B cell (primary cell): ENCODE results near the gene TSPYL1. TPM values are rescaled to one million over a fixed set of nuclear protein-coding genes. Genes with fewer than 3 reads are reported as not detected.

Source experiments
- ATAC-seq: fragments of 200-7000 bp; cut with Tn5 transposase; one replicate; pipeline ENCODE4 v1.10.0; 2021; ENCODE audit warnings: low read depth, mild to moderate bottlenecking, moderate number of reproducible peaks, moderate library complexity
- CTCF ChIA-PET: fragments of 350-600 bp; sonication (Branson Sonifier 250); formaldehyde crosslinking; loops from one replicate; lab custom pipeline; 2021; ENCODE audit warnings: antibody characterized with exemption, inconsistent platforms; lab: Charles Lee
- POLR2A ChIA-PET: fragments of 350-600 bp; sonication (Branson Sonifier 250); formaldehyde crosslinking; loops from one replicate; lab custom pipeline; 2021; ENCODE audit warnings: antibody characterized with exemption; lab: Charles Lee
- DNase-seq: peaks from one replicate; pipeline ENCODE4 v3.0.0; 2013
- H2AFZ ChIP-seq: 2 replicates; pipeline ENCODE4 v1.6.1; 2012; ENCODE audit warnings: mild to moderate bottlenecking, low read depth, low read length; ENCODE audit not compliant: insufficient read depth, poor library complexity, severe bottlenecking
- H3K27ac ChIP-seq, 2 donors: 1 replicate in 1 of 2; 2 replicates in 1 of 2; pipeline ENCODE4 v1.5.1; 2012 to 2013; ENCODE audit warnings: low read length in 2 of 2, mild to moderate bottlenecking in 2 of 2, moderate library complexity in 1 of 2
- H3K27me3 ChIP-seq, 4 experiments: fragments of 200-600 bp in 1 of 4; sonication (generic) in 1 of 4; replicated peaks in 1 of 4; 1 replicate in 2 of 4; 2 replicates in 2 of 4; pipeline versions ENCODE4 v1.6.1 to v1.7.0; 2013 to 2016; ENCODE audit warnings: low read length in 3 of 4, mild to moderate bottlenecking in 2 of 4, mixed read lengths in 1 of 4, moderate library complexity in 1 of 4; ENCODE audit not compliant: insufficient read depth in 4 of 4, control insufficient read depth in 3 of 4; ENCODE audit errors: control extremely low read depth in 1 of 4
- H3K36me3 ChIP-seq, 2 experiments: replicated peaks in 1 of 2; 1 replicate in 1 of 2; 2 replicates in 1 of 2; pipeline versions ENCODE4 v1.6.1 to v1.7.1; 2013; ENCODE audit warnings: low read length in 1 of 2; ENCODE audit not compliant: insufficient read depth in 2 of 2, control insufficient read depth in 1 of 2; ENCODE audit errors: control extremely low read depth in 1 of 2, extremely low read depth in 1 of 2
- H3K4me1 ChIP-seq, 2 donors: fragments of 200-600 bp in 1 of 2; sonication (generic) in 1 of 2; 1 replicate in 1 of 2; 2 replicates in 1 of 2; pipeline versions ENCODE4 v1.5.1 to v1.6.1; 2013 to 2017; ENCODE audit warnings: low read length in 2 of 2; ENCODE audit not compliant: control insufficient read depth in 2 of 2, insufficient read depth in 2 of 2
- H3K4me2 ChIP-seq: replicated peaks from 2 replicates; pipeline ENCODE3; 2012; ENCODE audit warnings: mild to moderate bottlenecking, low read depth, low read length; ENCODE audit not compliant: poor library complexity, severe bottlenecking
- H3K4me3 ChIP-seq, 5 experiments: fragments of 200-600 bp in 1 of 5; sonication (generic) in 1 of 5; 1 replicate in 3 of 5; 2 replicates in 2 of 5; pipeline versions ENCODE4 v1.5.1 to v1.7.0; 2011 to 2016; ENCODE audit warnings: low read length in 4 of 5, mild to moderate bottlenecking in 4 of 5, low read depth in 2 of 5, control low read depth in 1 of 5, moderate library complexity in 1 of 5; ENCODE audit not compliant: insufficient read depth in 1 of 5; ENCODE audit errors: control extremely low read depth in 1 of 5, extremely low read depth in 1 of 5
- H3K79me2 ChIP-seq: fragments of 200-600 bp; sonication (generic); one replicate; pipeline ENCODE4 v1.6.0; 2016; ENCODE audit warnings: low read length; ENCODE audit not compliant: control insufficient read depth, insufficient read depth
- H3K9ac ChIP-seq: fragments of 200-600 bp; sonication (generic); 2 replicates; pipeline ENCODE4 v1.6.1; 2017; ENCODE audit warnings: mild to moderate bottlenecking, low read length, moderate library complexity
- H3K9me3 ChIP-seq, 3 donors: one replicate each; pipeline versions ENCODE4 v1.6.1 to v1.7.1; 2013; ENCODE audit warnings: low read length in 2 of 3; ENCODE audit not compliant: control insufficient read depth in 2 of 3, insufficient read depth in 1 of 3; ENCODE audit errors: control extremely low read depth in 1 of 3
- H4K20me1 ChIP-seq: 2 replicates; pipeline ENCODE4 v1.6.0; 2012; ENCODE audit warnings: mild to moderate bottlenecking, low read length; ENCODE audit not compliant: insufficient read depth, control insufficient read depth, poor library complexity, severe bottlenecking
- H3K27ac Mint-ChIP-seq: one replicate; pipeline ENCODE4 v1.8.0; 2021; ENCODE audit warnings: mixed read lengths
- H3K27me3 Mint-ChIP-seq: one replicate; pipeline ENCODE4 v1.8.0; 2021; ENCODE audit warnings: mixed read lengths
- H3K4me1 Mint-ChIP-seq: one replicate; pipeline ENCODE4 v1.8.0; 2021; ENCODE audit warnings: mixed read lengths
- H3K4me3 Mint-ChIP-seq: one replicate; pipeline ENCODE4 v1.8.0; 2021; ENCODE audit warnings: mixed read lengths
- H3K9me3 Mint-ChIP-seq: one replicate; pipeline ENCODE4 v1.8.0; 2022; ENCODE audit warnings: mixed read lengths; ENCODE audit not compliant: insufficient read depth
- EZH2 ChIP-seq: IDR thresholded peaks from 2 replicates; pipeline ENCODE4 v1.6.1; 2012; ENCODE audit warnings: borderline replicate concordance, low read depth, mild to moderate bottlenecking, moderate library complexity, low read length; ENCODE audit not compliant: insufficient read depth, poor library complexity, severe bottlenecking
- WGBS: methylation state at CpG from one replicate; pipeline ENCODE4 v1.1.5; 2013; ENCODE audit warnings: missing lambda C conversion rate; ENCODE audit not compliant: insufficient coverage; 5-methylcytosine and 5-hydroxymethylcytosine counted together
- intact Hi-C: fragments of 100-400 bp; cut with micrococcal nuclease; formaldehyde crosslinking; loops from one replicate; pipeline ENCODE4 v1.10.0; 2022
- polyA plus RNA-seq: library from polyadenylated mRNA; depleted of rRNA; stranded (reverse); fragments of >200 nt; gene quantifications from 2 replicates; pipeline ENCODE4 v1.2.3, GENCODE V29; 2012
- total RNA-seq, 2 donors: library from RNA; stranded (reverse); fragments of 120-200 nt in 1 of 2; gene quantifications; 1 replicate in 1 of 2; 2 replicates in 1 of 2; pipeline versions ENCODE4 v1.2.3 to v1.2.4, GENCODE V29; 2013 to 2022
- TF ChIP-seq, protein P1 (sequence below): fragments of 200-600 bp; IDR thresholded peaks from one replicate; pipeline ENCODE4 v1.8.0; 2022; ENCODE audit warnings: antibody characterized with exemption, mild to moderate bottlenecking

Gene TSPYL1
- total and polyA plus RNA-seq, 2 donors (not counting 1 experiment from before 2014, with no cell fraction given) = 93.3 to 101 TPM

DNA sequence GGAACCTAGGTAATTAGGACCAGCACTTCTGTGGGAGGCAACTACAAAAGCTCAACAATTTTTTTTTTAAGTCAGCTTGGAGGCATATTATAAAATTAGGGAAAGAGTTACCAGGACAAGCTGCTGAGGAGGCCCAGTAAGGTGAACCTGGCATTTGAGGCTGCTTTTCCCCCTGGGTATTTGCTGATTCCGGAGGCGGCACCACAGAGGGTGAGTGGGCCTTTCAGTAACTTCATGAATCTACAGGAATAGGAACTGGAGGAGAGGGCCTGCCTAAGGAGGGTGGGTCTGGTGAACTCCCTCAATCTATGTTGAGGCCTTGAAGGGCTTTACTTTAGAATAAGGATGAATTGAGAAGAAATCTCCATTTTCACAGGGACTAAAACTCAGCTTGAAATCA lies 40.5 kb downstream of the TSPYL1 start:
- H3K27ac ChIP-seq = no peak overlapping the region
- peaks cover 1 to 25% of the 10 kb centered on the region in 2 experiments for H3K36me3 ChIP-seq
- H3K27me3 ChIP-seq = no peaks in the 10 kb centered on the region
- no peaks in the 10 kb centered on the region for H4K20me1 ChIP-seq
- no peak for DNase-seq
- ChIA-PET POLR2A (no interaction called here), CTCF (interaction anchor here (0.7 kb wide), 1 partner anchor 322 kb away, joined by 3 read pairs; no protein-coding TSS in a partner anchor)
- H3K4me1 Mint-ChIP-seq = no peaks in the 10 kb centered on the region
- H3K27ac Mint-ChIP-seq = no peak overlapping the region
- ATAC-seq = no peak
- intact Hi-C loops = no loop called here
- H3K27me3 Mint-ChIP-seq = no peaks in the 10 kb centered on the region
- no peak overlapping the region for H3K4me3 Mint-ChIP-seq
- no peaks in the 10 kb centered on the region for H3K79me2 ChIP-seq
- no peak overlapping the region for H3K4me2 ChIP-seq
- H3K4me3 ChIP-seq = no peak overlapping the region
- WGBS = 100% methylated on average over 2 of the region's 2 CpGs
- no peak overlapping the region for H2AFZ ChIP-seq
- TF ChIP-seq EZH2 = no peak
- TF ChIP-seq, protein P1, sequence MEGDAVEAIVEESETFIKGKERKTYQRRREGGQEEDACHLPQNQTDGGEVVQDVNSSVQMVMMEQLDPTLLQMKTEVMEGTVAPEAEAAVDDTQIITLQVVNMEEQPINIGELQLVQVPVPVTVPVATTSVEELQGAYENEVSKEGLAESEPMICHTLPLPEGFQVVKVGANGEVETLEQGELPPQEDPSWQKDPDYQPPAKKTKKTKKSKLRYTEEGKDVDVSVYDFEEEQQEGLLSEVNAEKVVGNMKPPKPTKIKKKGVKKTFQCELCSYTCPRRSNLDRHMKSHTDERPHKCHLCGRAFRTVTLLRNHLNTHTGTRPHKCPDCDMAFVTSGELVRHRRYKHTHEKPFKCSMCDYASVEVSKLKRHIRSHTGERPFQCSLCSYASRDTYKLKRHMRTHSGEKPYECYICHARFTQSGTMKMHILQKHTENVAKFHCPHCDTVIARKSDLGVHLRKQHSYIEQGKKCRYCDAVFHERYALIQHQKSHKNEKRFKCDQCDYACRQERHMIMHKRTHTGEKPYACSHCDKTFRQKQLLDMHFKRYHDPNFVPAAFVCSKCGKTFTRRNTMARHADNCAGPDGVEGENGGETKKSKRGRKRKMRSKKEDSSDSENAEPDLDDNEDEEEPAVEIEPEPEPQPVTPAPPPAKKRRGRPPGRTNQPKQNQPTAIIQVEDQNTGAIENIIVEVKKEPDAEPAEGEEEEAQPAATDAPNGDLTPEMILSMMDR = no peak
- H3K9me3 Mint-ChIP-seq = no peaks in the 10 kb centered on the region
- H3K9ac ChIP-seq = no peak overlapping the region
- H3K9me3 ChIP-seq = no peaks in the 10 kb centered on the region
- no peaks in the 10 kb centered on the region for H3K4me1 ChIP-seq

- Mint-ChIP-seq H3K27ac (no peak overlapping the region), H3K9me3 (no peaks in the 10 kb centered on the region), H3K4me3 (no peak overlapping the region), H3K4me1 (no peaks in the 10 kb centered on the region), H3K27me3 (no peaks in the 10 kb centered on the region)
- H2AFZ ChIP-seq = no peak overlapping the region
- peaks cover 1 to 22% of the 10 kb centered on the region in 2 experiments for H3K36me3 ChIP-seq
- POLR2A ChIA-PET = interaction anchor here (0.7 kb wide), 1 partner anchor 325 kb away, joined by 4 read pairs; no protein-coding TSS in a partner anchor
- intact Hi-C loops = no loop called here
- TF ChIP-seq, protein P1 = no peak
- no peak for TF ChIP-seq EZH2
- CTCF ChIA-PET = no interaction called here
- H3K27me3 ChIP-seq = no peaks in the 10 kb centered on the region
- H3K4me2 ChIP-seq = no peak overlapping the region
- H4K20me1 ChIP-seq = no peaks in the 10 kb centered on the region
- no peaks in the 10 kb centered on the region for H3K79me2 ChIP-seq
- H3K27ac ChIP-seq = no peak overlapping the region
- DNase-seq (no peak), ATAC-seq (no peak)
- H3K4me1 ChIP-seq = no peaks in the 10 kb centered on the region
- WGBS = no CpG with 5 or more reads among the region's 2 CpGs
- no peaks in the 10 kb centered on the region for H3K9me3 ChIP-seq
- H3K9ac ChIP-seq = no peak overlapping the region
- no peak overlapping the region for H3K4me3 ChIP-seq
Measured at GRCh38 chr6:116238083-116238482, 41.6 kb downstream of the TSPYL1 start.
